GM23338 (cell line): ENCODE results near the gene ADAMTS14. TPM values are rescaled to one million over a fixed set of nuclear protein-coding genes. Genes with fewer than 3 reads are reported as not detected.

Experiments
- ATAC-seq: fragments of 200-7000 bp; cut with Tn5 transposase; 3 replicates; pipeline ENCODE4 v1.9.1; 2020
- DNase-seq: peaks from one replicate; pipeline ENCODE4 v3.0.0-alpha.2; 2015; ENCODE audit warnings: low spot score
- H2AFZ ChIP-seq: fragments of 200-600 bp; sonication (generic); 2 replicates; pipeline ENCODE4 v1.8.0; 2016; ENCODE audit warnings: antibody characterized with exemption, mild to moderate bottlenecking, moderate library complexity
- H3F3A ChIP-seq: fragments of 200-600 bp; sonication (generic); replicated peaks from 2 replicates; pipeline ENCODE4 v1.8.0; 2017; ENCODE audit warnings: antibody characterized with exemption, mixed run types, low read depth
- H3K27ac ChIP-seq: fragments of 200-600 bp; sonication (generic); 2 replicates; pipeline ENCODE4 v1.6.1; 2016; ENCODE audit warnings: low read depth
- H3K27me3 ChIP-seq: fragments of 200-600 bp; sonication (generic); 2 replicates; pipeline ENCODE4 v1.8.0; 2016; ENCODE audit warnings: mild to moderate bottlenecking, mixed run types, moderate library complexity; ENCODE audit not compliant: insufficient read depth
- H3K36me3 ChIP-seq: fragments of 200-600 bp; sonication (generic); 2 replicates; pipeline ENCODE4 v1.8.0; 2016; ENCODE audit warnings: mild to moderate bottlenecking; ENCODE audit not compliant: insufficient read depth
- H3K4me1 ChIP-seq: fragments of 200-600 bp; sonication (generic); 2 replicates; pipeline ENCODE4 v1.8.0; 2016; ENCODE audit warnings: mild to moderate bottlenecking, moderate library complexity; ENCODE audit not compliant: insufficient read depth
- H3K4me2 ChIP-seq: fragments of 200-600 bp; sonication (generic); 2 replicates; pipeline ENCODE4 v1.7.1; 2017; ENCODE audit warnings: mixed run types
- H3K4me3 ChIP-seq: fragments of 200-600 bp; sonication (generic); 2 replicates; pipeline ENCODE4 v1.6.1; 2016; ENCODE audit warnings: mixed run types
- H3K79me2 ChIP-seq: fragments of 200-600 bp; sonication (generic); replicated peaks from 2 replicates; pipeline ENCODE4 v1.8.0; 2017; ENCODE audit warnings: mild to moderate bottlenecking; ENCODE audit not compliant: insufficient read depth
- H3K9me2 ChIP-seq: fragments of 200-600 bp; sonication (generic); 2 replicates; pipeline ENCODE4 v1.8.0; 2017; ENCODE audit not compliant: insufficient read depth
- H4K20me1 ChIP-seq: fragments of 200-600 bp; sonication (generic); replicated peaks from 2 replicates; pipeline ENCODE4 v1.8.0; 2017; ENCODE audit warnings: mild to moderate bottlenecking; ENCODE audit not compliant: insufficient read depth
- H3K27ac Mint-ChIP-seq: 2 replicates; pipeline ENCODE4 v1.8.0; 2020; ENCODE audit warnings: inconsistent platforms, mild to moderate bottlenecking, moderate library complexity, mixed read lengths
- H3K27me3 Mint-ChIP-seq: 3 replicates; pipeline ENCODE4 v1.8.0; 2022; ENCODE audit warnings: low read depth, mild to moderate bottlenecking, moderate library complexity, mixed read lengths, inconsistent platforms; ENCODE audit not compliant: insufficient read depth, poor library complexity
- H3K36me3 Mint-ChIP-seq: 3 replicates; pipeline ENCODE4 v1.8.0; 2021; ENCODE audit warnings: low read depth, mild to moderate bottlenecking, inconsistent platforms, moderate library complexity, mixed read lengths
- H3K4me1 Mint-ChIP-seq: 3 replicates; pipeline ENCODE4 v1.8.0; 2020; ENCODE audit warnings: mild to moderate bottlenecking, inconsistent platforms, mixed read lengths
- H3K4me3 Mint-ChIP-seq: 3 replicates; pipeline ENCODE4 v1.8.0; 2021; ENCODE audit warnings: moderate library complexity, mild to moderate bottlenecking, inconsistent platforms, mixed read lengths
- H3K9me3 Mint-ChIP-seq: 3 replicates; pipeline ENCODE4 v1.8.0; 2020; ENCODE audit warnings: moderate library complexity, mild to moderate bottlenecking, inconsistent platforms, mixed read lengths
- CREB1 ChIP-seq: fragments of 250-450 bp; sonication (Bioruptor Pico); IDR thresholded peaks from 2 replicates; pipeline ENCODE4 v1.5.0; 2020; ENCODE audit warnings: low read depth, mild to moderate bottlenecking, moderate library complexity
- CTCF ChIP-seq, 2 experiments: fragments of 200-600 bp in 1 of 2; sonication (generic) in 1 of 2; conservative IDR thresholded peaks; 2 replicates each; pipeline versions ENCODE4 v1.5.1 to v1.6.1; 2016 to 2017; ENCODE audit warnings: antibody characterized with exemption in 2 of 2, low read depth in 2 of 2, mild to moderate bottlenecking in 2 of 2, moderate library complexity in 1 of 2
- ETS1 ChIP-seq: IDR thresholded peaks from 2 replicates; pipeline ENCODE4 v1.6.1; 2016; ENCODE audit warnings: antibody characterized with exemption
- EZH2 ChIP-seq: fragments of 200-600 bp; sonication (generic); IDR thresholded peaks from one replicate; pipeline ENCODE4 v1.8.0; 2017; ENCODE audit warnings: antibody characterized with exemption, mild to moderate bottlenecking, low read depth; ENCODE audit not compliant: unreplicated experiment
- JUNB ChIP-seq: IDR thresholded peaks from one replicate; pipeline ENCODE4 v1.6.1; 2016; ENCODE audit warnings: antibody characterized with exemption; ENCODE audit not compliant: unreplicated experiment
- POLR2AphosphoS5 ChIP-seq: IDR thresholded peaks from 2 replicates; pipeline ENCODE4 v1.6.1; 2016; ENCODE audit warnings: antibody characterized with exemption, low read depth
- REST ChIP-seq: IDR thresholded peaks from one replicate; pipeline ENCODE4 v1.6.1; 2018; ENCODE audit warnings: antibody characterized with exemption; ENCODE audit not compliant: unreplicated experiment
- STAT1 ChIP-seq: IDR thresholded peaks from one replicate; pipeline ENCODE4 v1.6.1; 2016; ENCODE audit warnings: antibody characterized with exemption; ENCODE audit not compliant: unreplicated experiment
- ZNF114 ChIP-seq: fragments of 250-450 bp; sonication (Bioruptor Pico); IDR thresholded peaks from 2 replicates; pipeline ENCODE4 v1.5.0; 2020; ENCODE audit warnings: mild to moderate bottlenecking, moderate library complexity
- polyA plus RNA-seq: library from polyadenylated mRNA; unstranded; fragments of >200 nt; fragmentation: Nextera tagmentation; extraction: Ambion mirVana; gene quantifications from 2 replicates; pipeline ENCODE4 v1.2.1, GENCODE V29; 2016
- total RNA-seq: library from RNA; depleted of rRNA; stranded (reverse); fragments of >200 nt; shearing (Covaris generic); gene quantifications from 2 replicates; pipeline ENCODE4 v1.2.3, GENCODE V29; 2014
- TF ChIP-seq, protein P1 (sequence below): fragments of 250-450 bp; sonication (Bioruptor Pico); IDR thresholded peaks from 2 replicates; pipeline ENCODE4 v1.5.0; 2020; ENCODE audit warnings: mild to moderate bottlenecking, moderate library complexity

The ADAMTS14 gene
- total and polyA plus RNA-seq, 2 experiments from 2014 or later: 1.9 to 2.1 TPM

- TF ChIP-seq CTCF (conservative IDR thresholded peaks at IDR 0.05; ENCODE audit: low read depth in 2 of 2) (no peak), STAT1 (no peak), POLR2AphosphoS5 (no peak), CREB1 (CRISPR knock-in tag) (no peak)
Observed at GRCh38 chr10:70690589-70690988, 18.3 kb downstream of the ADAMTS14 start (continued).

GRCh38 chr10:70691611-70692010 lies 19.3 kb downstream of the ADAMTS14 start:
- Histone ChIP-seq H3K27me3 (no peaks in the 10 kb centered on the region), H3K4me1 (peaks cover 9% of the 10 kb centered on the region; the same call in 1 of the 2 replicates), H2AFZ (no peak overlapping the region), H3K4me3 (no peak overlapping the region), H3K27ac (no peak overlapping the region), H3K4me2 (no peak overlapping the region), H3K9me2 (no peaks in the 10 kb centered on the region), H3F3A (no peaks in the 10 kb centered on the region), H3K79me2 (no peaks in the 10 kb centered on the region), H3K36me3 (no peaks in the 10 kb centered on the region), H4K20me1 (0 out of 2 replicates have a peak, but pooled peaks cover 3% of the 10 kb centered on the region)
- no peak overlapping the region for H3K4me3 Mint-ChIP-seq
- H3K36me3 Mint-ChIP-seq: peaks cover 8% of the 10 kb centered on the region
- no peak for ATAC-seq
- H3K27me3 Mint-ChIP-seq: peaks cover 4% of the 10 kb centered on the region
- DNase-seq: no peak
- no peak overlapping the region for H3K27ac Mint-ChIP-seq
- peaks cover 16% of the 10 kb centered on the region for H3K4me1 Mint-ChIP-seq
- peaks cover 13% of the 10 kb centered on the region for H3K9me3 Mint-ChIP-seq
- no peak for TF ChIP-seq EZH2
- no peak for TF ChIP-seq CTCF (conservative IDR thresholded peaks at IDR 0.05; ENCODE audit: low read depth in 2 of 2)
- no peak for TF ChIP-seq ETS1
- TF ChIP-seq JUNB: no peak
- TF ChIP-seq REST: no peak
- TF ChIP-seq, protein P1, sequence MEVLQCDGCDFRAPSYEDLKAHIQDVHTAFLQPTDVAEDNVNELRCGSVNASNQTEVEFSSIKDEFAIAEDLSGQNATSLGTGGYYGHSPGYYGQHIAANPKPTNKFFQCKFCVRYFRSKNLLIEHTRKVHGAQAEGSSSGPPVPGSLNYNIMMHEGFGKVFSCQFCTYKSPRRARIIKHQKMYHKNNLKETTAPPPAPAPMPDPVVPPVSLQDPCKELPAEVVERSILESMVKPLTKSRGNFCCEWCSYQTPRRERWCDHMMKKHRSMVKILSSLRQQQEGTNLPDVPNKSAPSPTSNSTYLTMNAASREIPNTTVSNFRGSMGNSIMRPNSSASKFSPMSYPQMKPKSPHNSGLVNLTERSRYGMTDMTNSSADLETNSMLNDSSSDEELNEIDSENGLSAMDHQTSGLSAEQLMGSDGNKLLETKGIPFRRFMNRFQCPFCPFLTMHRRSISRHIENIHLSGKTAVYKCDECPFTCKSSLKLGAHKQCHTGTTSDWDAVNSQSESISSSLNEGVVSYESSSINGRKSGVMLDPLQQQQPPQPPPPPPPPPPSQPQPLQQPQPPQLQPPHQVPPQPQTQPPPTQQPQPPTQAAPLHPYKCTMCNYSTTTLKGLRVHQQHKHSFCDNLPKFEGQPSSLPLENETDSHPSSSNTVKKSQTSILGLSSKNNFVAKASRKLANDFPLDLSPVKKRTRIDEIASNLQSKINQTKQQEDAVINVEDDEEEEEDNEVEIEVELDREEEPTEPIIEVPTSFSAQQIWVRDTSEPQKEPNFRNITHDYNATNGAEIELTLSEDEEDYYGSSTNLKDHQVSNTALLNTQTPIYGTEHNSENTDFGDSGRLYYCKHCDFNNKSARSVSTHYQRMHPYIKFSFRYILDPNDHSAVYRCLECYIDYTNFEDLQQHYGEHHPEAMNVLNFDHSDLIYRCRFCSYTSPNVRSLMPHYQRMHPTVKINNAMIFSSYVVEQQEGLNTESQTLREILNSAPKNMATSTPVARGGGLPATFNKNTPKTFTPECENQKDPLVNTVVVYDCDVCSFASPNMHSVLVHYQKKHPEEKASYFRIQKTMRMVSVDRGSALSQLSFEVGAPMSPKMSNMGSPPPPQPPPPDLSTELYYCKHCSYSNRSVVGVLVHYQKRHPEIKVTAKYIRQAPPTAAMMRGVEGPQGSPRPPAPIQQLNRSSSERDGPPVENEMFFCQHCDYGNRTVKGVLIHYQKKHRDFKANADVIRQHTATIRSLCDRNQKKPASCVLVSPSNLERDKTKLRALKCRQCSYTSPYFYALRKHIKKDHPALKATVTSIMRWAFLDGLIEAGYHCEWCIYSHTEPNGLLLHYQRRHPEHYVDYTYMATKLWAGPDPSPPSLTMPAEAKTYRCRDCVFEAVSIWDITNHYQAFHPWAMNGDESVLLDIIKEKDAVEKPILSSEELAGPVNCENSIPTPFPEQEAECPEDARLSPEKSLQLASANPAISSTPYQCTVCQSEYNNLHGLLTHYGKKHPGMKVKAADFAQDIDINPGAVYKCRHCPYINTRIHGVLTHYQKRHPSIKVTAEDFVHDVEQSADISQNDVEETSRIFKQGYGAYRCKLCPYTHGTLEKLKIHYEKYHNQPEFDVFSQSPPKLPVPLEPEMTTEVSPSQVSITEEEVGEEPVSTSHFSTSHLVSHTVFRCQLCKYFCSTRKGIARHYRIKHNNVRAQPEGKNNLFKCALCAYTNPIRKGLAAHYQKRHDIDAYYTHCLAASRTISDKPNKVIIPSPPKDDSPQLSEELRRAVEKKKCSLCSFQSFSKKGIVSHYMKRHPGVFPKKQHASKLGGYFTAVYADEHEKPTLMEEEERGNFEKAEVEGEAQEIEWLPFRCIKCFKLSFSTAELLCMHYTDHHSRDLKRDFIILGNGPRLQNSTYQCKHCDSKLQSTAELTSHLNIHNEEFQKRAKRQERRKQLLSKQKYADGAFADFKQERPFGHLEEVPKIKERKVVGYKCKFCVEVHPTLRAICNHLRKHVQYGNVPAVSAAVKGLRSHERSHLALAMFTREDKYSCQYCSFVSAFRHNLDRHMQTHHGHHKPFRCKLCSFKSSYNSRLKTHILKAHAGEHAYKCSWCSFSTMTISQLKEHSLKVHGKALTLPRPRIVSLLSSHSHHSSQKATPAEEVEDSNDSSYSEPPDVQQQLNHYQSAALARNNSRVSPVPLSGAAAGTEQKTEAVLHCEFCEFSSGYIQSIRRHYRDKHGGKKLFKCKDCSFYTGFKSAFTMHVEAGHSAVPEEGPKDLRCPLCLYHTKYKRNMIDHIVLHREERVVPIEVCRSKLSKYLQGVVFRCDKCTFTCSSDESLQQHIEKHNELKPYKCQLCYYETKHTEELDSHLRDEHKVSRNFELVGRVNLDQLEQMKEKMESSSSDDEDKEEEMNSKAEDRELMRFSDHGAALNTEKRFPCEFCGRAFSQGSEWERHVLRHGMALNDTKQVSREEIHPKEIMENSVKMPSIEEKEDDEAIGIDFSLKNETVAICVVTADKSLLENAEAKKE (CRISPR knock-in tag): no peak
- no peak for TF ChIP-seq POLR2AphosphoS5
- no peak for TF ChIP-seq ZNF114 (CRISPR knock-in tag)
